ENCODE results near the gene LDHAL6B. TPM values are rescaled to one million over a fixed set of nuclear protein-coding genes. Genes with fewer than 3 reads are reported as not detected.

Gene LDHAL6B
- total and polyA plus RNA-seq, 8 donors, result 0.09 to 0.17 (median 0.15) TPM; not detected in 4

DNA sequence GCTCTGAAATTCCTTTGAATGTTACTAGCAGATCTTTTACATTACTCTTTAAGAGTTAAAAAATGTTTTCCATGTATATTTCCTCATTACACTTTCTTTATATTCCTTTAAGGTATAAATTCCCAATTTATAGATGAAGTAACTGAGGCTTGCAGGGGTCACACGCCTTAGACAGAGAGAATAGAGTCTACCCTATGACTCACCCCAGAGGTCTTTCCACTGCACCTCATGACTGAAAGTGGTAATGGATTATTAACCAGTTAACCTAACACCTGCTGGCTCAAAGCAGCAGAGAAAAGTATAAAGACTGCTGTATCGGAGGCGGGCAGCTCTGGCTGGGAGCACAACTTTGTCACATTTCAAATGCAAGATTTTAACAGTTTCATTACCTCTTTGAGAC is 37.7 kb downstream of the LDHAL6B start:
- no peaks in the 10 kb centered on the region for H3K36me3 ChIP-seq
- no peak overlapping the region for H3K27ac ChIP-seq
- no peak for ATAC-seq
- TF ChIP-seq, protein P1, sequence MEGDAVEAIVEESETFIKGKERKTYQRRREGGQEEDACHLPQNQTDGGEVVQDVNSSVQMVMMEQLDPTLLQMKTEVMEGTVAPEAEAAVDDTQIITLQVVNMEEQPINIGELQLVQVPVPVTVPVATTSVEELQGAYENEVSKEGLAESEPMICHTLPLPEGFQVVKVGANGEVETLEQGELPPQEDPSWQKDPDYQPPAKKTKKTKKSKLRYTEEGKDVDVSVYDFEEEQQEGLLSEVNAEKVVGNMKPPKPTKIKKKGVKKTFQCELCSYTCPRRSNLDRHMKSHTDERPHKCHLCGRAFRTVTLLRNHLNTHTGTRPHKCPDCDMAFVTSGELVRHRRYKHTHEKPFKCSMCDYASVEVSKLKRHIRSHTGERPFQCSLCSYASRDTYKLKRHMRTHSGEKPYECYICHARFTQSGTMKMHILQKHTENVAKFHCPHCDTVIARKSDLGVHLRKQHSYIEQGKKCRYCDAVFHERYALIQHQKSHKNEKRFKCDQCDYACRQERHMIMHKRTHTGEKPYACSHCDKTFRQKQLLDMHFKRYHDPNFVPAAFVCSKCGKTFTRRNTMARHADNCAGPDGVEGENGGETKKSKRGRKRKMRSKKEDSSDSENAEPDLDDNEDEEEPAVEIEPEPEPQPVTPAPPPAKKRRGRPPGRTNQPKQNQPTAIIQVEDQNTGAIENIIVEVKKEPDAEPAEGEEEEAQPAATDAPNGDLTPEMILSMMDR (IDR thresholded peaks at IDR 0.05), result no peak
- H3K27me3 ChIP-seq, result no peaks in the 10 kb centered on the region
- intact Hi-C loops (cut with DNase I), result loop anchor here in 1 of 2 donors (10.0 kb wide), 1 partner anchor 70 kb away; no protein-coding TSS in a partner anchor
- no peaks in the 10 kb centered on the region for H3K9me3 ChIP-seq
- DNase-seq, result no peak
- no peaks in the 10 kb centered on the region for H3K4me1 ChIP-seq
- H3K4me3 ChIP-seq, result no peak overlapping the region

DNA sequence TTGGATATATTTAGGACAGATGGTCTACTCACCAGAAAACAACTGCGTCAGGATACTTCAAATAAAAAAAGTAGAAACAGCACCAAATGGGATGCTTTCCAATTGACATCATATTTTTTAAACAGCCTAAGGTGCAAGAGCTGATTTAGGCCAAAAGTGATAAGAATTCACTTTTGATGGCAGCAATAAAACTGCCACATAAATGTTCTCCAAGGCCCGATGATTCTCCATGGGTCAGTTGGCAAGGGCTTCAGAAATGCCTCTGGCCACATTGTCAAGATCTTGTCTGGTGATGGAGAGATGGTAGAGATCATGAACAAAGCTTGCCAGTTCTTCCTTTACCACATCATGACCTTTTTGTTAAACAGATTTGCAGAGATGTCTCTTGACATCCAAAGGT is 38.9 kb downstream of the LDHAL6B start:
- intact Hi-C loops (cut with DNase I), result loop anchor here in 1 of 2 donors (10.0 kb wide), 1 partner anchor 71 kb away; no protein-coding TSS in a partner anchor
- Histone ChIP-seq H3K9me3 (no peaks in the 10 kb centered on the region), H3K36me3 (no peaks in the 10 kb centered on the region), H3K27me3 (no peaks in the 10 kb centered on the region), H3K27ac (no peak overlapping the region), H3K4me1 (no peaks in the 10 kb centered on the region), H3K4me3 (no peak overlapping the region)
- ATAC-seq (no peak), DNase-seq (no peak)
- TF ChIP-seq, protein P1 (IDR thresholded peaks at IDR 0.05), result no peak

DNA sequence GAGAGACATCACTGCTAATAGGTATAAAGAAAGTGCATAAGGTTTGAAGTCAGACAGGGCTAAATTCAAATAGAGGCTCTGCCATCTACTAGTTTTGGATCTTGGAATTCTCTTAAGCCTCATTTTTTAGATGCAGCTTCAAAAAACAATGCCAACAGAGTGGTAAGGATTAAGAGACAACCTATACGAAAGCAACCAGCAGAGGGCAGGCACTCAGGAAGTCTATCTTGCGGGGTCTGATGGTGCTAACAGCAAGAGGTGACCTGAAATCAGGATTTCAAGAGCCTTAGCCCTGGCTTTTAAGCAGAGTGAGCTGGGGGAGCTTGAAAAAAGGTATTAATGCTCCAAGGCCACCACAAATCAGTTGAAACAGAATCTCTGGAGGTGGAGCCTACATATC is 40.7 kb downstream of the LDHAL6B start:
- Histone ChIP-seq H3K27me3 (no peaks in the 10 kb centered on the region), H3K4me1 (no peaks in the 10 kb centered on the region), H3K27ac (no peak overlapping the region), H3K4me3 (no peak overlapping the region), H3K36me3 (no peaks in the 10 kb centered on the region), H3K9me3 (no peaks in the 10 kb centered on the region)
- intact Hi-C loops (cut with DNase I), result loop anchor here in 1 of 2 donors (10.0 kb wide), 1 partner anchor 73 kb away; no protein-coding TSS in a partner anchor
- ATAC-seq, result peak; percentile 93
- peak in 3 of 4 donors; percentile 17 to 69 (median 47) for DNase-seq
- TF ChIP-seq, protein P1 (IDR thresholded peaks at IDR 0.05), result peak in 1 of 2 donors; percentile 53

DNA sequence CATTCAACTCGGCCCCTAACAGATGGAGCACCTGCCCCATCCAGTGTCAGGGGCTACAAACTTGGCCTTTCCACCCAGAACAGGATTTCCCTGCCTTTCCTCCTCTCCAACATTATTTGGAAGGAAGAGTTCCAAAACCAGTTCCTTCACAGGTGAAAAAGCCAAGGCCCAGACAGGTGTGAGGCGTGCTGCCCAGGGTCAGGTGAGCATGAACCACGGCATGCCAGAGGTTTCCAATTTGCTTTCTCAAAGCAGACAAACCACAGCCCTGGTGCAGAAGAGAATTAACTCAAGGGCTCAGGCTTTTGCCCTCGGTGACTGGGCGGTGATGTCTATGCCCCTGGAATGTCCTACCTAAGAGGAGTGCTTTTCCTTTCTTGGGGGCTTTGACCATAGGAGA is 43.2 kb downstream of the LDHAL6B start:
- Histone ChIP-seq H3K9me3 (no peaks in the 10 kb centered on the region), H3K27ac (no peak overlapping the region), H3K4me1 (no peaks in the 10 kb centered on the region), H3K4me3 (no peak overlapping the region), H3K36me3 (peaks cover 0 to 1% of the 10 kb centered on the region in 2 donors), H3K27me3 (no peaks in the 10 kb centered on the region)
- TF ChIP-seq, protein P1 (IDR thresholded peaks at IDR 0.05), result no peak
- no peak for ATAC-seq
- DNase-seq, result no peak
- intact Hi-C loops (cut with DNase I), result loop anchor here in 1 of 2 donors (10.0 kb wide), 1 partner anchor 75 kb away; no protein-coding TSS in a partner anchor

DNA sequence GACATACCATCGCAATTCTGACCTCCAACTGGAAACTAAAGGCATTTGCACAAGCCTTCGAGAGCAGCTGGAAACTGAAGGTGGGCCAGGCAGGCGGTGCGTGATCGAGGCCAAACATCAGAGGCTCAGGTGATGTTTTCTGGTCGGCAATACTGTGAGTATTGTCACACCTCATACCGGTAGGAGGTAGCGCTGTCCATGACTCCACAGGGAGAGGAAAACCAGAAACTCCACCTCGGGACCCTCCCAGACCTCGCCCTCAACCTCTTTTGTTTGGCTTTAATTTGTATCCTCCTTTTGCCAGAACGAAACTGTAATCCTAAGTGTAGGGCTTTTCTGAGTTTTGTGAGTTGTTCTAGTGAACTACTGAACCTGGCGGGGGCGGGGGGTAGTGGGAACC is 43.6 kb downstream of the LDHAL6B start:
- H3K4me3 ChIP-seq, result no peak overlapping the region
- no peak overlapping the region for H3K27ac ChIP-seq
- H3K27me3 ChIP-seq, result no peaks in the 10 kb centered on the region
- peaks cover 0 to 6% of the 10 kb centered on the region in 2 donors for H3K36me3 ChIP-seq
- H3K4me1 ChIP-seq, result no peaks in the 10 kb centered on the region
- intact Hi-C loops (cut with DNase I), result no loop called here
- ATAC-seq, result no peak
- H3K9me3 ChIP-seq, result no peaks in the 10 kb centered on the region
- no peak for DNase-seq
- TF ChIP-seq, protein P1 (IDR thresholded peaks at IDR 0.05), result no peak
